DMS 273 treated with DMSO at 0.1 percent for 48 hours (cell line): ENCODE measurements around the gene DLG2.

Source experiments
- DNase-seq: peaks from one replicate; lab custom pipeline; 2025; lab: John Stamatoyannopoulos, UW

The DLG2 gene

GRCh38 chr11:83921447-83922192 is 1705.5 kb downstream of the DLG2 start:
- no peak for DNase-seq

- DNase-seq = no peak
Measured at GRCh38 chr11:83918476-83918875, 1708.7 kb downstream of the DLG2 start.

- no peak for DNase-seq
Measured at GRCh38 chr11:83914995-83915394, 1712.1 kb downstream of the DLG2 start.

- DNase-seq = no peak
Measured at GRCh38 chr11:83909579-83910534, 1717.3 kb downstream of the DLG2 start.

- no peak for DNase-seq
Measured at GRCh38 chr11:83908298-83908856, 1718.8 kb downstream of the DLG2 start.

GRCh38 chr11:83895516-83895915 is 1731.6 kb downstream of the DLG2 start:
- no peak for DNase-seq

GRCh38 chr11:83881428-83881827 is 1745.7 kb downstream of the DLG2 start:
- no peak for DNase-seq

GRCh38 chr11:83871054-83871453 is 1756.1 kb downstream of the DLG2 start:
- no peak for DNase-seq

- no peak for DNase-seq
Measured at GRCh38 chr11:83866655-83867054, 1760.5 kb downstream of the DLG2 start.

GRCh38 chr11:83865636-83866461 is 1761.3 kb downstream of the DLG2 start:
- no peak for DNase-seq

GRCh38 chr11:83864412-83865057 is 1762.6 kb downstream of the DLG2 start:
- no peak for DNase-seq

GRCh38 chr11:83863272-83863671 is 1763.9 kb downstream of the DLG2 start:
- no peak for DNase-seq

GRCh38 chr11:83862691-83863090 is 1764.5 kb downstream of the DLG2 start:
- no peak for DNase-seq

- no peak for DNase-seq
Measured at GRCh38 chr11:83862033-83862432, 1765.1 kb downstream of the DLG2 start.

- DNase-seq = no peak
Measured at GRCh38 chr11:83858694-83859093, 1768.5 kb downstream of the DLG2 start.

GRCh38 chr11:83855237-83855636 is 1771.9 kb downstream of the DLG2 start:
- DNase-seq = no peak

GRCh38 chr11:83852775-83853442 is 1774.2 kb downstream of the DLG2 start:
- DNase-seq = no peak

GRCh38 chr11:83852012-83852411 is 1775.1 kb downstream of the DLG2 start:
- DNase-seq = no peak

- no peak for DNase-seq
Measured at GRCh38 chr11:83847467-83848034, 1779.6 kb downstream of the DLG2 start.

- DNase-seq = no peak
Measured at GRCh38 chr11:83845797-83846196, 1781.3 kb downstream of the DLG2 start.
